Astrocyte (in vitro differentiated cells and primary cell): ENCODE results near the gene JKAMP. TPM values are rescaled to one million over a fixed set of nuclear protein-coding genes. Genes with fewer than 3 reads are reported as not detected.
A peak's percentile ranks its signal among the peaks of the same experiment; 100 is the strongest.

Experiments
- DNase-seq: peaks from one replicate; pipeline ENCODE4 v3.0.0-alpha.2; 2010; ENCODE audit warnings: low read depth
- FAIRE-seq: peaks from 2 replicates; lab custom pipeline; 2011; peaks lifted over from hg19 to GRCh38; lab: Jason Lieb, UNC
- H2AFZ ChIP-seq: 2 replicates; pipeline ENCODE4 v1.6.0; 2012; ENCODE audit warnings: low read depth, low read length, inconsistent platforms
- H3K27ac ChIP-seq: 2 replicates; pipeline ENCODE4 v1.5.1; 2011; ENCODE audit warnings: low read depth, low read length, inconsistent platforms
- H3K27me3 ChIP-seq: 2 replicates; pipeline ENCODE4 v1.6.0; 2011; ENCODE audit warnings: low read length, inconsistent platforms; ENCODE audit not compliant: insufficient read depth
- H3K36me3 ChIP-seq: 2 replicates; pipeline ENCODE4 v1.5.1; 2011; ENCODE audit warnings: low read length, inconsistent platforms; ENCODE audit not compliant: insufficient read depth
- H3K4me1 ChIP-seq: 2 replicates; pipeline ENCODE4 v1.5.1; 2011; ENCODE audit warnings: low read length, inconsistent platforms; ENCODE audit not compliant: insufficient read depth
- H3K4me2 ChIP-seq: 2 replicates; pipeline ENCODE4 v1.6.0; 2012; ENCODE audit warnings: low read length, inconsistent platforms
- H3K4me3 ChIP-seq: 2 replicates; pipeline ENCODE4 v1.5.1; 2011; ENCODE audit warnings: low read depth, mild to moderate bottlenecking, low read length, inconsistent platforms; ENCODE audit not compliant: insufficient read depth
- H3K79me2 ChIP-seq: 2 replicates; pipeline ENCODE4 v1.6.0; 2012; ENCODE audit warnings: mild to moderate bottlenecking, low read length, inconsistent platforms; ENCODE audit not compliant: insufficient read depth
- H3K9ac ChIP-seq: 2 replicates; pipeline ENCODE4 v1.6.0; 2012; ENCODE audit warnings: mild to moderate bottlenecking, low read length, inconsistent platforms
- H3K9me3 ChIP-seq: 2 replicates; pipeline ENCODE4 v1.5.1; 2012; ENCODE audit warnings: low read depth, mild to moderate bottlenecking, low read length, inconsistent platforms; ENCODE audit not compliant: insufficient read depth
- H4K20me1 ChIP-seq: 2 replicates; pipeline ENCODE4 v1.6.0; 2012; ENCODE audit warnings: low read length, inconsistent platforms; ENCODE audit not compliant: insufficient read depth
- H3K27ac Mint-ChIP-seq: one replicate; pipeline ENCODE4 v1.8.0; 2021; ENCODE audit warnings: mild to moderate bottlenecking, mixed read lengths; ENCODE audit not compliant: unreplicated experiment
- H3K27me3 Mint-ChIP-seq: one replicate; pipeline ENCODE4 v1.8.0; 2021; ENCODE audit warnings: low read depth, mixed read lengths; ENCODE audit not compliant: unreplicated experiment
- H3K36me3 Mint-ChIP-seq: one replicate; pipeline ENCODE4 v1.8.0; 2021; ENCODE audit warnings: low read depth, mixed read lengths; ENCODE audit not compliant: unreplicated experiment
- H3K4me1 Mint-ChIP-seq: one replicate; pipeline ENCODE4 v1.8.0; 2021; ENCODE audit warnings: low read depth, mixed read lengths; ENCODE audit not compliant: unreplicated experiment
- H3K4me3 Mint-ChIP-seq: one replicate; pipeline ENCODE4 v1.8.0; 2021; ENCODE audit warnings: mild to moderate bottlenecking, moderate library complexity, mixed read lengths; ENCODE audit not compliant: unreplicated experiment
- H3K9me3 Mint-ChIP-seq: one replicate; pipeline ENCODE4 v1.8.0; 2021; ENCODE audit warnings: mild to moderate bottlenecking, mixed read lengths; ENCODE audit not compliant: unreplicated experiment
- CTCF ChIP-seq: IDR thresholded peaks from 2 replicates; pipeline ENCODE4 v1.5.1; 2011; ENCODE audit warnings: low read depth, mild to moderate bottlenecking, inconsistent platforms, low read length, moderate library complexity; ENCODE audit not compliant: insufficient read depth
- EZH2 ChIP-seq: IDR thresholded peaks from 2 replicates; pipeline ENCODE4 v1.6.1; 2012; ENCODE audit warnings: mild to moderate bottlenecking, low read length, inconsistent platforms; ENCODE audit not compliant: insufficient read depth
- total RNA-seq: library from RNA; stranded (reverse); gene quantifications from 2 replicates; pipeline ENCODE4 v1.2.1, GENCODE V29; 2021

JKAMP gene
- total RNA-seq, 1 donor from 2014 or later: 74.6 TPM

GRCh38 chr14:59480166-59480565 is 4.2 kb upstream of the JKAMP start:
- Histone ChIP-seq H3K79me2 (peaks cover 85% of the 10 kb centered on the region), H3K4me3 (peak overlapping the region; percentile 8), H4K20me1 (peaks cover 11% of the 10 kb centered on the region), H3K4me1 (peaks cover 30% of the 10 kb centered on the region), H3K27ac (no peak overlapping the region), H2AFZ (no peak overlapping the region), H3K36me3 (peaks cover 22% of the 10 kb centered on the region), H3K27me3 (no peaks in the 10 kb centered on the region), H3K9ac (no peak overlapping the region), H3K9me3 (no peaks in the 10 kb centered on the region), H3K4me2 (peak overlapping the region; percentile 94)
- TF ChIP-seq EZH2: no peak
- no peak for TF ChIP-seq CTCF
- H3K27ac Mint-ChIP-seq: no peak overlapping the region
- no peaks in the 10 kb centered on the region for H3K9me3 Mint-ChIP-seq
- DNase-seq (no peak), FAIRE-seq (no peak)
- no peaks in the 10 kb centered on the region for H3K27me3 Mint-ChIP-seq
- H3K4me3 Mint-ChIP-seq: peak overlapping the region; percentile 99
- peaks cover 9% of the 10 kb centered on the region for H3K36me3 Mint-ChIP-seq
- H3K4me1 Mint-ChIP-seq: peaks cover 32% of the 10 kb centered on the region

GRCh38 chr14:59481407-59481806 is 2.9 kb upstream of the JKAMP start:
- peak overlapping the region; percentile 94 for H3K4me2 ChIP-seq
- FAIRE-seq: no peak

More at GRCh38 chr14:59481407-59481806, 2.9 kb upstream of the JKAMP start:
- peak overlapping the region; percentile 96 for H3K27ac ChIP-seq
- H2AFZ ChIP-seq: no peak overlapping the region
- TF ChIP-seq CTCF: no peak
- no peak for TF ChIP-seq EZH2
- H3K4me3 ChIP-seq: peak overlapping the region; percentile 85
- H3K79me2 ChIP-seq: peaks cover 96% of the 10 kb centered on the region
- H3K9ac ChIP-seq: peak overlapping the region; percentile 96
- peaks cover 30% of the 10 kb centered on the region for H3K4me1 ChIP-seq
- Mint-ChIP-seq H3K27ac (peak overlapping the region; percentile 100), H3K36me3 (peaks cover 9% of the 10 kb centered on the region), H3K27me3 (no peaks in the 10 kb centered on the region), H3K4me1 (peaks cover 31% of the 10 kb centered on the region), H3K9me3 (no peaks in the 10 kb centered on the region), H3K4me3 (peak overlapping the region; percentile 99)
- no peaks in the 10 kb centered on the region for H3K27me3 ChIP-seq
- H4K20me1 ChIP-seq: peaks cover 11% of the 10 kb centered on the region
- H3K36me3 ChIP-seq: peaks cover 14% of the 10 kb centered on the region
- H3K9me3 ChIP-seq: no peaks in the 10 kb centered on the region
- no peak for DNase-seq
